ENCODE data around the gene BATF.

The BATF gene

DNA sequence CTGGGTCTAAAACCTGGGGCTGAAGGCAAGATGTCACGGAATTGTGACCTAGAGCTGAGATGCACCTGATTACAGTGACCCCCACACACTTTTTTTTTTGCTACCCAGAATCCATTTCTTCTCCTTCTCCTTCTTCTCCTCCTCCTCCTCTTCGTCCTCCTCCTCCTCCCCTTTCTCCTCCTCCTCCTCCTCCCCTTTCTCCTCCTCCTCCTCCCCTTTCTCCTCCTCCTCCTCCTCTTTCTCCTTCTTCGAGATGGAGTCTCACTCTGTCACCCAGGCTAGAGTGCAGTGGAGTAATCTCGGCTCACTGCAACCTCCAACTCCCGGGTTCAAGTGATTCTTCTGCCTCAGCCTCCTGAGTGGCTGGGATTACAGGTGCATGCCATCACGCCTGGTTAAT lies 36.8 kb downstream of the BATF start:
- Histone ChIP-seq H3K27me3 (ENCODE audit: control insufficient read depth, insufficient read depth, low read length, poor library complexity, severe bottlenecking) (no peaks in the 10 kb centered on the region), H3K9me3 (ENCODE audit: control insufficient read depth, low read length) (no peaks in the 10 kb centered on the region), H3K27ac (ENCODE audit: insufficient read depth, low read depth, low read length, poor library complexity, severe bottlenecking) (no peak overlapping the region), H3K4me3 (ENCODE audit: insufficient read depth, low read depth, low read length) (no peak overlapping the region), H3K4me1 (ENCODE audit: control insufficient read depth, insufficient read depth, low read length) (no peaks in the 10 kb centered on the region), H3K36me3 (ENCODE audit: control insufficient read depth, insufficient read depth, low read length) (no peaks in the 10 kb centered on the region)
- WGBS, 2 experiments: 86 to 94% methylated on average over 6 of the region's 6 CpGs

DNA sequence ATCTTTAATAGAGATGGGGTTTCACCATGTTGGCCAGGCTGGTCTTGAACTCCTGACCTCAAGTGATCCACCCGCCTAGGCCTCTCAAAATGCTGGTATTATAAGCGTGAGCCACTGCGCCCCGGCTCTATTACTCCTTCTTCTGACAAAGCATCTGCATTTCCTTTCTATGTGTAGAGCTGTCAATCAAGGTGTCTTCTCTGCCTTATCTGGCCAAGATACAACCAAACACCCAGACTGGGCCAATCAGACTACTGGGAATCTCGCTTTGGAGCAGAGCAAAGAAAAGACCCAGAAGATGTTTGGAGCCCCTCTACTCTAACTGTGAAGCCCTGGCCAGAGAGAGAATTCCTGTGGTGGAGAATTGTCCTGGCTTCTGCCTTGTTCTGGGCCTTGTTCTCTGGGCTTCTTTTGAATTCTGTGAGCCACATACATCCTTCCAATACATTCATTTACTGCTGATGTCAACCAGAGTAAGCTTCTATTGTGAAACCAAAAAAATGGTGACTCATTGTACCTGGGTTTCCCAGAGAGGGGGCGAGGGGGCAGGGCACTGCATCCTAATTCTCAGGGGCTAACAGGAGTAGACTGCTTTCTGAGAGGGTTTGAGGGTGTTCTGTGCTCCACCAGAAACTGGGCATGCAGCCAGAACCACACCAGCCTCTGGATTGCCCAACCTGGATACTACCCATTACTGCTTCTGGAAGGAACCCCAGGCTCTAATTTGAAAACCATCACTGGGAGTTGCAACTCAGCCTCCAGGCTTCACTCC lies 37.4 kb downstream of the BATF start:
- no peaks in the 10 kb centered on the region for H3K27me3 ChIP-seq (ENCODE audit: control insufficient read depth, insufficient read depth, low read length, poor library complexity, severe bottlenecking)
- H3K36me3 ChIP-seq (ENCODE audit: control insufficient read depth, insufficient read depth, low read length): no peaks in the 10 kb centered on the region
- no peak overlapping the region for H3K4me3 ChIP-seq (ENCODE audit: insufficient read depth, low read depth, low read length)
- WGBS, 2 experiments: 87 to 90% methylated on average over 6 of the region's 6 CpGs
- no peaks in the 10 kb centered on the region for H3K9me3 ChIP-seq (ENCODE audit: control insufficient read depth, low read length)
- H3K27ac ChIP-seq (ENCODE audit: insufficient read depth, low read depth, low read length, poor library complexity, severe bottlenecking): no peak overlapping the region
- no peaks in the 10 kb centered on the region for H3K4me1 ChIP-seq (ENCODE audit: control insufficient read depth, insufficient read depth, low read length)

DNA sequence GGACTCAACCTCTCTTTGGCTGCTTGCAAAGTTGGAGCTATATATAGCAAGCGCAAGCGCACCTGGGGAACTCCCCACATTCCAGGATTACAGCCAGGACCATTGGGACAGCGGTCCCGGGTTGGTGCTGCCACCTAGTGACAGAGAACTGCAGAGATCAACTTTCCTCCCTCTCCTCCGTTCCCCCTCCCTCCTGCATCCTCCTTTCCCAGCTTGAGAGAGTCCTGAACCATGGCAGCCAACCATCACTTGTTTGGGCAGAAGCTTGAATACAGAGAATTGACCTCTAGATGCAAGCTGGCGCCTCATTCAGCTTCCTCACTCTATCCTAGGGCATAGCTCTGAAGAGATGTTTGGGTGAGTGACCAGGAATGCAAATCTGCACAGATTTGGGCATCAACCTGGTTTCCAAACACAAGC lies 38.8 kb downstream of the BATF start:
- 4 to 6% methylated on average over 6 of the region's 6 CpGs for WGBS, 2 experiments
- H3K4me3 ChIP-seq (ENCODE audit: insufficient read depth, low read depth, low read length): no peak overlapping the region
- H3K4me1 ChIP-seq (ENCODE audit: control insufficient read depth, insufficient read depth, low read length): no peaks in the 10 kb centered on the region
- H3K27ac ChIP-seq (ENCODE audit: insufficient read depth, low read depth, low read length, poor library complexity, severe bottlenecking): no peak overlapping the region
- H3K9me3 ChIP-seq (ENCODE audit: control insufficient read depth, low read length): no peaks in the 10 kb centered on the region
- no peaks in the 10 kb centered on the region for H3K27me3 ChIP-seq (ENCODE audit: control insufficient read depth, insufficient read depth, low read length, poor library complexity, severe bottlenecking)
- H3K36me3 ChIP-seq (ENCODE audit: control insufficient read depth, insufficient read depth, low read length): no peaks in the 10 kb centered on the region

DNA sequence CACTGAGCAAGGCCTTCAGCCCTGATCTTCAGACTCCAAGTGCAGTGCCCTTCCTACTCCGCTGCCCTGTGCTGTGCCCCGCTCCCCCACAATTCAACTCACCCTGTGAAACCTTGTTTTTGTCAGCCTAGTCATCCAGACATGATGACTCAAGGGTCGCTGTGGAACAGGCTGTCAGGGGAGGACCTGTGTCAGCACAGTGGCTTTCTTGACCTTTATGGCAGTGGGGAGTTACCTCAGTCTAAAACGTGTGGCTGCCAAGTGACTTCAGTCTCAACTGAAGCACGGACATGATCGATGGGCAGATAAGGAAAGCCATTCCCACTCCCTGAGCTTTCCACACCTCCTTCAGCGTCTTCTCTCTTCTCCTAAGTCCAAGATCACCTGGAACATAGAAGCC lies 39.8 kb downstream of the BATF start:
- no peak overlapping the region for H3K4me3 ChIP-seq (ENCODE audit: insufficient read depth, low read depth, low read length)

DNA sequence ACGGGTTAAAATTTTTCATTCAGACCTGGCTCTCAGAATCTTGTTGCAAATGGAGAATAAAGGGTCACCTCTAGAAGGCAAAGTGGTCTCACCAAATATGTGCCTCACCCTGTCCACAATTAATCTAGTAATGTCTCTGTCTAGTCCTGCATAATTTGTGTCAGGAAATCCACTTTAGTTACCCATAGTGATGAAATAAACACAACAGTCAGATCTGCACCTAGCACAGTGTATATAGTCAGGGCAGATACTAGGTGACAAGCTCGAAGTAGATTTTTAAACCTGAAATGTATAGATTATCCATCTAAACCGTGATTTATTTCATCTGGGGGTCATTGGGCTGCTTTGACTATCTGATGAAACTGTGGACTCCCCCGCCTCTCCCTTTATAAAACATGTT lies 40.2 kb downstream of the BATF start:
- no peaks in the 10 kb centered on the region for H3K9me3 ChIP-seq (ENCODE audit: control insufficient read depth, low read length)
- H3K36me3 ChIP-seq (ENCODE audit: control insufficient read depth, insufficient read depth, low read length): no peaks in the 10 kb centered on the region
- no peaks in the 10 kb centered on the region for H3K27me3 ChIP-seq (ENCODE audit: control insufficient read depth, insufficient read depth, low read length, poor library complexity, severe bottlenecking)
- no peaks in the 10 kb centered on the region for H3K4me1 ChIP-seq (ENCODE audit: control insufficient read depth, insufficient read depth, low read length)
- 81 to 89% methylated on average over 4 of the region's 4 CpGs for WGBS, 2 experiments
- H3K27ac ChIP-seq (ENCODE audit: insufficient read depth, low read depth, low read length, poor library complexity, severe bottlenecking): no peak overlapping the region
- no peak overlapping the region for H3K4me3 ChIP-seq (ENCODE audit: insufficient read depth, low read depth, low read length)

More for the DNA sequence above, 39.8 kb downstream of the BATF start:
- WGBS, 2 experiments: 80% methylated on average over 7 of the region's 7 CpGs
- no peaks in the 10 kb centered on the region for H3K4me1 ChIP-seq (ENCODE audit: control insufficient read depth, insufficient read depth, low read length)
- H3K36me3 ChIP-seq (ENCODE audit: control insufficient read depth, insufficient read depth, low read length): no peaks in the 10 kb centered on the region
- no peak overlapping the region for H3K27ac ChIP-seq (ENCODE audit: insufficient read depth, low read depth, low read length, poor library complexity, severe bottlenecking)
- no peaks in the 10 kb centered on the region for H3K9me3 ChIP-seq (ENCODE audit: control insufficient read depth, low read length)
- no peaks in the 10 kb centered on the region for H3K27me3 ChIP-seq (ENCODE audit: control insufficient read depth, insufficient read depth, low read length, poor library complexity, severe bottlenecking)

DNA sequence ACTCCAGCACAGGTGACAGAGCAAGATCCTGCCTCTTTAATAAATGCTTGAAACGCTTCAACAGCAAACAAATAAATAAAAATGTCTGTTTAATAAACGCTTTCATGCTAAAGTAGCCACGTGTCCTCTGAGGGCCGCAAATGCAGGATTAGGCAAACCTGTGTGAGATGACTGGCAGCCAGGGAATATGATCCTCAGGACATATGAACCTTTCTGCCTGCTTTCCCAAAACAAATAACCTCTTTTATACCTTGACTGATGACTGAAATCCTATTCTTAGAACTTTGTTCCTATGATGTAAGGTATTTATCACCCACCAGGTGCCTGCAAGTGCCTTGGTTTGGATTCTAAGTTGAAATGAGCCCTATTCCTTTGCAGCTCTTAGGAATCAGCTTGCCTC lies 41.7 kb downstream of the BATF start:
- no peak overlapping the region for H3K27ac ChIP-seq (ENCODE audit: insufficient read depth, low read depth, low read length, poor library complexity, severe bottlenecking)
- H3K27me3 ChIP-seq (ENCODE audit: control insufficient read depth, insufficient read depth, low read length, poor library complexity, severe bottlenecking): no peaks in the 10 kb centered on the region
- no peaks in the 10 kb centered on the region for H3K36me3 ChIP-seq (ENCODE audit: control insufficient read depth, insufficient read depth, low read length)
- H3K9me3 ChIP-seq (ENCODE audit: control insufficient read depth, low read length): no peaks in the 10 kb centered on the region
- H3K4me3 ChIP-seq (ENCODE audit: insufficient read depth, low read depth, low read length): no peak overlapping the region
- no peaks in the 10 kb centered on the region for H3K4me1 ChIP-seq (ENCODE audit: control insufficient read depth, insufficient read depth, low read length)
- 91 to 93% methylated on average over 4 of the region's 4 CpGs for WGBS, 2 experiments

DNA sequence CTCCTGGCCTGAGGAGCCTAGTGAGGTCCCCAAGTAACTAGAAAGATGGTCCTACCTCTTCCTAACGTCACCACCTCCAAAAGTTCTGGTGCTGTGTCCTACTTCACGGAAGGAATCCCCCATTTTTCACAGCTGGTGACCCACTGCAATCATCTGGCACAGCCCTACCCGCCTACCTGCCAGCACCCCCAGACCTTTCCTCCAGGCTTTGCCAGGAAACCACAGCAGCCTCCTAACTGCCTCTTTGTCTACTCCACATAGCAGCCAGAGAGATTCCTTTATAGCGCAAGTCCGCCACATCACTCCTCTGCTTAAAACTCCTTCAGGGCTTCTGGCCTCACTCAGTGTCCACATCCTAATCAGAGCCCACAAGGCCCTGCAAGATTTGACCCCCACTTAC lies 42.8 kb downstream of the BATF start:
- Histone ChIP-seq H3K27me3 (ENCODE audit: control insufficient read depth, insufficient read depth, low read length, poor library complexity, severe bottlenecking) (no peaks in the 10 kb centered on the region), H3K4me3 (ENCODE audit: insufficient read depth, low read depth, low read length) (no peak overlapping the region), H3K9me3 (ENCODE audit: control insufficient read depth, low read length) (no peaks in the 10 kb centered on the region), H3K36me3 (ENCODE audit: control insufficient read depth, insufficient read depth, low read length) (no peaks in the 10 kb centered on the region), H3K4me1 (ENCODE audit: control insufficient read depth, insufficient read depth, low read length) (no peaks in the 10 kb centered on the region), H3K27ac (ENCODE audit: insufficient read depth, low read depth, low read length, poor library complexity, severe bottlenecking) (no peak overlapping the region)
- WGBS, 2 experiments: 83 to 85% methylated on average over 5 of the region's 5 CpGs

DNA sequence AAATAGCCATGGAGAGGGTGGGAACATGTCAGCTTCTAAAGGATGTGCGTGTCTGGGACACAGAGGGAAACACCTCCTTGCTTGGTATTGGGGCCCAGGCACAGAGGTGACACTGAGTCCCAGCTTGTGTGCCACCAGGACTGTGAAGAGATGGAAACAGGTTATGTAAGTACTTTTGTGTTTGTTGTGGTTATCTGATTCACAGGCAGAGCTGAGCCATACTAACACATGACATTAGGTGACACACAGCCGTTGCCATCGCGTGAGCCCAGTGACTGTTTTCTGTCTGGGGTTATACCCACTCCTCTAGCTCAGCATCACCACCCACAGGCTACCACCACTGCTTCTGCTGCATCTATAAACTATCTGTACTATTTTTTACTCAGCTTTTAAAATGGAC lies 44.1 kb downstream of the BATF start:
- Histone ChIP-seq H3K27ac (ENCODE audit: insufficient read depth, low read depth, low read length, poor library complexity, severe bottlenecking) (no peak overlapping the region), H3K4me1 (ENCODE audit: control insufficient read depth, insufficient read depth, low read length) (no peaks in the 10 kb centered on the region), H3K27me3 (ENCODE audit: control insufficient read depth, insufficient read depth, low read length, poor library complexity, severe bottlenecking) (no peaks in the 10 kb centered on the region), H3K4me3 (ENCODE audit: insufficient read depth, low read depth, low read length) (no peak overlapping the region), H3K9me3 (ENCODE audit: control insufficient read depth, low read length) (no peaks in the 10 kb centered on the region), H3K36me3 (ENCODE audit: control insufficient read depth, insufficient read depth, low read length) (no peaks in the 10 kb centered on the region)
- 93 to 94% methylated on average over 4 of the region's 4 CpGs for WGBS, 2 experiments

DNA sequence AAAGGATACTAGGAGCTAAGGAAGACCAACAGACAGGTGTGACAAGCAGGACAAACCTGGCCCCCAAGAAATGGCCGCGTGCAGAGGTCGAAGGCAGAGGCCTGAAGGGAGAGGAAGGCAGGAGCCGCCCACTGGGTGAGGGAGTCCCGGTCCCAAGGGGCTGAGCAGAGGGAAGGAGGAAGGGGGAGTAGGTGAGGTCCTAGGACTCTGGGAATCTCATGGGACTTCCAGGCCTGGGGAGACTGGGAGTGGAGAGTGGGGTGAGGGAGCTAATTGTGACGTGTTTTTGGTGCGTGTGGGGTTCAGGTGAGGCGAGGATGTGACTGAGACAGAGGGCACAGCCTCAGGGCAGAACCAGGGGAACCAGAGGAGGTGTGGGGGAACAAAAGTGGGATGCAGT lies 44.5 kb downstream of the BATF start:
- no peak overlapping the region for H3K4me3 ChIP-seq (ENCODE audit: insufficient read depth, low read depth, low read length)
- H3K27ac ChIP-seq (ENCODE audit: insufficient read depth, low read depth, low read length, poor library complexity, severe bottlenecking): no peak overlapping the region
- 88 to 89% methylated on average over 8 of the region's 8 CpGs for WGBS, 2 experiments
- H3K27me3 ChIP-seq (ENCODE audit: control insufficient read depth, insufficient read depth, low read length, poor library complexity, severe bottlenecking): no peaks in the 10 kb centered on the region
- no peaks in the 10 kb centered on the region for H3K4me1 ChIP-seq (ENCODE audit: control insufficient read depth, insufficient read depth, low read length)
- no peaks in the 10 kb centered on the region for H3K9me3 ChIP-seq (ENCODE audit: control insufficient read depth, low read length)
- no peaks in the 10 kb centered on the region for H3K36me3 ChIP-seq (ENCODE audit: control insufficient read depth, insufficient read depth, low read length)

DNA sequence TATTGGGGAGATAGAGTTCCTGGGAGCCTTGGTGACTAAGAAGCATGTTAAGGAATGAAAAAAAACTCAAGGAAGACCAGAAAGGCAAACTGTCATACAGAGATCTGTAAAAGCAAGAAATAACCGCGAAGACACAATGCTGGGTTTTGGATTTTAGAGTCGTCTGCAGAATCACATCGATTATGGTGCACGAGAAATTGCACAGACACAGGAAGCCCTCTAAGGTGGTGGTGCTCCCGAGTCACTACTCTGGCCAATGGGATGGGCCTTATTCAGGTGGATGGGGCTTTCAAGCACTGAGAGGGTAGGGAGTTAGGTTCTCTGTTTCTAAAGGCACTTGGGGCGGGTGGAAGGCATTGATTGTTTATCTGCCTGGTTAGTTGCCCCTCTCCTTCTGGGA lies 45.9 kb downstream of the BATF start:
- no peak overlapping the region for H3K4me3 ChIP-seq (ENCODE audit: insufficient read depth, low read depth, low read length)
- H3K9me3 ChIP-seq (ENCODE audit: control insufficient read depth, low read length): no peaks in the 10 kb centered on the region
- H3K27me3 ChIP-seq (ENCODE audit: control insufficient read depth, insufficient read depth, low read length, poor library complexity, severe bottlenecking): no peaks in the 10 kb centered on the region
- no peaks in the 10 kb centered on the region for H3K36me3 ChIP-seq (ENCODE audit: control insufficient read depth, insufficient read depth, low read length)
- H3K27ac ChIP-seq (ENCODE audit: insufficient read depth, low read depth, low read length, poor library complexity, severe bottlenecking): no peak overlapping the region
- H3K4me1 ChIP-seq (ENCODE audit: control insufficient read depth, insufficient read depth, low read length): no peaks in the 10 kb centered on the region
- WGBS, 2 experiments: 90 to 92% methylated on average over 7 of the region's 7 CpGs

DNA sequence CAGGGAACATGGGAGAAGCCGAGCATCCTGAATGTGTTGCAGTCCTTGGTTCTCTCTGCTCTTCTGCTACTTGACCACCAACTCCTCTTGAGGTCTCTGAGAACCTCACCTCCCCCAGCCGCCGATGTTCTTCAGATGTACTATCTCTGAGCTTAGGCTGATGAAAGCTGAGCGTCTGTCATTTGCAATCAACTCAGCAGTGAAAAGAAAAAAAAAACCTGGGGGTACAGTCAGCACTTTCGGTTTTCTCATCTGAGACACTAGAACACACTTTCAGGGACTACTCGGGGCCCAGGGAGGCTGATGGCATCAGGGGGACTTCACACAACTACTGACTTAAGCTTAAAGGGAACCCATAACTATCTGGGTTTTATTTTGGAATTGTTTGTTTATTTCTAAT lies 46.5 kb downstream of the BATF start:
- Histone ChIP-seq H3K36me3 (ENCODE audit: control insufficient read depth, insufficient read depth, low read length) (no peaks in the 10 kb centered on the region), H3K4me3 (ENCODE audit: insufficient read depth, low read depth, low read length) (no peak overlapping the region), H3K4me1 (ENCODE audit: control insufficient read depth, insufficient read depth, low read length) (no peaks in the 10 kb centered on the region), H3K9me3 (ENCODE audit: control insufficient read depth, low read length) (no peaks in the 10 kb centered on the region), H3K27me3 (ENCODE audit: control insufficient read depth, insufficient read depth, low read length, poor library complexity, severe bottlenecking) (no peaks in the 10 kb centered on the region), H3K27ac (ENCODE audit: insufficient read depth, low read depth, low read length, poor library complexity, severe bottlenecking) (no peak overlapping the region)
- 90 to 91% methylated on average over 6 of the region's 6 CpGs for WGBS, 2 experiments
